C4-2B (cell line): ENCODE measurements around the gene TAF15.

Experiments used
- CTCF ChIP-seq: fragments of 450-650 bp; conservative IDR thresholded peaks from 2 replicates; pipeline ENCODE4 v1.5.1; 2017; ENCODE audit warnings: mild to moderate bottlenecking
- ZFX ChIP-seq: fragments of 450-650 bp; IDR thresholded peaks from 2 replicates; pipeline ENCODE4 v1.6.1; 2017

DNA sequence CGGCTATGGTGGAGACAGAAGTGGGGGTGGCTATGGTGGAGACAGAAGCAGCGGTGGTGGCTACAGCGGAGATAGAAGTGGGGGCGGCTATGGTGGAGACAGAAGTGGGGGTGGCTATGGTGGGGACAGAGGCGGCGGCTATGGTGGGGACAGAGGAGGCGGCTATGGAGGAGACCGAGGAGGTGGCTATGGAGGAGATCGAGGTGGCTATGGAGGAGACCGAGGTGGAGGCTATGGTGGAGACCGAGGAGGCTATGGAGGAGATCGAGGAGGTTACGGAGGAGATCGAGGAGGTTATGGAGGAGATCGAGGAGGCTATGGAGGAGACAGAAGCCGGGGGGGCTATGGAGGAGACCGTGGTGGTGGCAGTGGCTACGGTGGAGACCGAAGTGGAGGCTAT is 35.3 kb downstream of the TAF15 start:
- TF ChIP-seq CTCF (no peak), ZFX (no peak)
